CD4-positive, alpha-beta T cell treated with Interleukin-6 at 100 ng/mL for 8 hours (primary cell): ENCODE results near the gene XYLT2.
A peak's percentile ranks its signal among the peaks of the same experiment; 100 is the strongest.

Source experiments
- DNase-seq: peaks from one replicate; pipeline ENCODE4 v3.0.0-alpha.2; 2020; ENCODE audit warnings: mixed read lengths, low spot score

The XYLT2 gene

DNA sequence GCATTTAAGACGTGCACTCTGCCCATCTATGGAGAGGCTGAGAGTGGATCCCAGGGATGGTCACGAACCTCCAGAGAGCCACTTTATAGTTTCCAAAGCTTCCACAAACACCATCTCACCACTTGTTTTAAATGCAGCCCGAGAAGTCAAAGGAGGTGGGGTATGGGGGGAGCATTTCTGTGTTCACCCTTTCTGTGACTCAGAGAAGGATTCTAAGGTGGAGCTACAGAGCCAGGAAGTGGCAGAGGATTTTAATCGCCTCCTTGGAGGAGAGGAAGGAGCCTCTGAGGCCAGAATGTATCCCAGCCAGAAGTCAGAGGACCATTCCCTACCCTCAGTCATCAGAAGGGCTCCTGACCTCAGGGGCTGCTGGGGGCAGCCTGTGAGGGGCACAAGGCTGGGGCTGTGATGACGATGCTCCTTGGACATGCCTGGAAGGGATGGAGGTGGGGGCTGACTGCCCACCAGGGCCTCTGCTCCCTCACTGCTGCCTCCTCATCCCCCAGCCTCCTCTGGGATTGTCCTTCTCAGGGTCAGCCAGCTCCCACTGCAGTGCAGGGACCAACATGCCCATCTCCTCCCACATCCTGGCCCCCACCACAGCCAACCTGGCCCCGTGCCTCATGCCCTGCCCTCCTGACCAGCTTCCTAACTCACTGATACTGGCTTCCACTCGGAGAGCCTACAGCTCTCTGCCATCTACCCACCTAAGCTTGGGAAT, 2.8 kb downstream of the XYLT2 start:
- DNase-seq: no peak

DNA sequence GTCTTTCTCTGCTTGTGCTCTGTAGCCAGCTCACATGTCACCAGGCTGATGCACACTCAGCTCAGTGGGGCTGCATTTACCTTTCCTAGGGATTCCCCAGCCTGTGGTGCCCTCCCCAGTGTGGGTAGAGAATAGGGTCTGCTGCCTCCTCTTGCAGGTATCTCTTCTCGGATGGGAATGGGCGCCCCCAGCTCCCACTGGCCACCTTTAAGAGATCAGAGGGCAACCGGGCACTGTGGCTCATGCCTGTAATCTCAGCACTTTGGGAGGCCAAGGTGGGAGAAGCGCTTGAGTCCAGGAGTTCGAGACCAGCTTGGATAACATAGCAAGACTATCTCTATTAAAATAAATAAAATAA, 3.3 kb downstream of the XYLT2 start:
- DNase-seq: no peak

DNA sequence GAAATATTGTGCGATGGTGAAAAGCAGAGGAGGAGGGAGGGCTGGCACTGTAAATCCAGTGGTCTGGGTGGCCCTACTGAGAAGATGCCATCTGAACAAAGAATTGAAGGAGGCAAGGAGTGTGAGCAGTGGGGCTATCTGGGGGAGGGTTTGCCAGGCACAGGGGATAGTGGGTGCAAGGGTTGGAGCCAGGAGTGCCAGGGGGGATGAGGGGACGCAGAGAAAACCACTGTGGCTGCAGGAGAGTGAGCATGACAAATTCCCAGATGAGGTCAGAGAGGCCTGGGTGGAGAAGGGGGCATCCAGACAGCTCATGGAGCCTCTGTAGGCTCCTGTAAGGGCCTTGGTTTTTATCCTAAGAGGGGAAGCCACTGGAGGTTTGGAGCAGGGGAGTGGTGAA, 4.8 kb downstream of the XYLT2 start:
- no peak for DNase-seq

DNA sequence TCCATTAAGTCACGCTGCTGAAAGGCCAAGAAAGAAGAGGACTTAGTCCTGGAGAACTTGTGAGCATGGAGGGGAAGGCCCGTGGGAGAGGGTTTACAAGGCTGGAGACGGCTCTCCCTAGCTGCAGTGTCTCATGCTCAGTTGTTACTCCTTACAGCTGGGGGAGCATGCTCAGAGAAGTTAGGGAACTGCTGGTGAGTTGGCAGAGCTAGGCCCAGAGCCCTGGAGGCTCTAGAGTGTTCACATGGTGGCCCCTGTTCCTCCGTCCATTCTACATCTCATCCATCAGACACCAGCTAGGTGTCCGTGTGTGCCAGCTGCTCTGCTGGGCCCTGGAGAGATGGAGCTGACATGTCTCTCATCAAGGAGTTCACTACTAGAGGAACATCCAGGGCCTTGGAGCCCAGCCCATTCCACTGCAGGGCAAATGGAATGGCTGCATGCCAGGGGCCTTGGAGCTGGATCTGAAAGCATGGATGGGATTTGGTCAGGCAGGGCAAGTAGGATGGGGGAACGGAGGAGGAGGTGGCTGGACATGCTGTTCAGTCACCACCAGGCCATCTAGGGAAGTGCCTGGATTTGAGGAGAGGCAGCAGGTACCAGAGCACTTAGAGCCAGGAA, 6.3 kb downstream of the XYLT2 start:
- no peak for DNase-seq

DNA sequence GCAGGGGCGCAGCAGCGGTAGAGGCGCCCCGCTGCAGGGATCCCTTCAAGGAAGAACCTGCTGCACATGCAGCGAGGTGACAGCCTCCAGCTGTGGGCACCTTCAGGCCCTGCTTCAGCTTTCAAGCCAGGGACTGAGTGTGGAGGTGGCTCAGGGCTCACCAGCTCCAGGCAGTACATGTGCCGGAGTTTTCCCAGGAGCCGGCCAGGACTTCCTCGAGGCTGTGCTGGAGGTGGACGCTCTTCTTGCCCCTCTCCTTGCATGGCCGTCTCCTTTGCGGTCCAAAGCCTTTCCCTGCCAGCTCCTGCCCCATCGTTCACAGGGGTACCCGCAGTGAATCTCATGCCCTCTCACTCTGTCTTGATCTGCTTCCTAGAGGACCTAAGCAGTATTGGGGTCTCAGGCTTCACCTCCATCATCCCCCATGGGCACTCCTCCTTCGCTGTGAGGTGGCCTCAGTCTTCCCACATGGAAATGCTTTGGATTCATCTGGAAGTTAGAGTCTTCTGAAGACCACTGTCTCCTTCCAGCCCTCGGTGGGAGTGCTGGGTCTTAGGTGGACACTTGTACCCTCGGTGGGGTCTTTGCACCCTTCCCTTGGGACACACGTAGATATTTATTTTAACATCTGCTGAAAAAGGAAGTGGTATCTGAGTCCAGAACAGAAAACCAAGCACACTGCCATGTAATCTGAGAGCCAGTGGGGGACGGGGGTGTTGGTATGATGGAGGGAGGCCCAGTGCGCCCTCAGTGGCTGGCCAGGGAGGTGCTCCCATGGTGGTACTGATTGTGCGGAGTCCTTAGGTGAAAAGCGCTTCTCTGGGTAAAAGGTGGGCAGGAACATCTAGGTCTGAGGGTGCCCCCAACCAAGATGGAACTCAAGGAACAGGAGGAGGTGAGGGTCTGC, 7.0 kb downstream of the XYLT2 start:
- no peak for DNase-seq

DNA sequence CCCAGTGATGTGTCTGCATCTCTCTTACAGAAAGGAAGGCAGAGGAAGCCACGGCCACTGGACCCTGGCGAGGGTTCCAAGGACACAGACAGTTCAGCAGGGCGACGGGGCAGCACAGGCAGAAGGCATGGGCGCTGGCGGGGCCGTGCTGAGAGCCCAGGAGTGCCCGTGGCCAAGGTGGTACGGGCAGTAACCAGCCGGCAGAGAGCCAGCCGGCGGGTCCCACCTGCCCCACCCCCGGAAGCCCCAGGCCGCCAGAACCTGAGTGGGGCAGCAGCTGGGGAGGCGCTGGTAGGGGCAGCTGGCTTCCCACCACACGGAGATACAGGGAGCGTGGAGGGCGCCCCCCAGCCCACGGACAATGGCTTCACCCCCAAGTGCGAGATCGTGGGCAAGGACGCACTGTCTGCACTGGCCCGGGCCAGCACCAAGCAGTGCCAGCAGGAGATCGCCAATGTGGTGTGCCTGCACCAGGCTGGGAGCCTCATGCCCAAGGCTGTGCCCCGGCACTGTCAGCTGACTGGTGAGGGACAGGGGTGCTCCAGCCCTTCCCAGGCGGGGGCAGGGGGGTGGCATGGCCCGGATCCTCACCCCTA, 7.8 kb downstream of the XYLT2 start:
- DNase-seq: no peak

DNA sequence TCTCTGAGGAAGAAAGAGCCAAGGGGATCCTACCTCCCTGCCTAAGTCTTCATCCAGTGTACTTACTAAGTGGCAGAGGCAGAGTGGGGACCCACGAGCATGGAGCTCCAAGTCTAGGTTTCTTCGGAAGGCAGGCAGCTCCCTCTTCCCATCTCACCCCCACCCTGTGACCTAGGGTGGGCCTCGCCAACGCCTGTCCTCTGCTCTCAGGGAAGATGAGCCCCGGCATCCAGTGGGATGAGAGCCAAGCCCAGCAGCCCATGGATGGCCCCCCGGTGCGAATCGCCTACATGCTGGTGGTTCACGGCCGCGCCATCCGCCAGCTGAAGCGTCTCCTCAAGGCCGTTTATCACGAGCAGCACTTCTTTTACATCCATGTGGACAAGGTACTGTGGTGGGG, 8.3 kb downstream of the XYLT2 start:
- DNase-seq: no peak

DNA sequence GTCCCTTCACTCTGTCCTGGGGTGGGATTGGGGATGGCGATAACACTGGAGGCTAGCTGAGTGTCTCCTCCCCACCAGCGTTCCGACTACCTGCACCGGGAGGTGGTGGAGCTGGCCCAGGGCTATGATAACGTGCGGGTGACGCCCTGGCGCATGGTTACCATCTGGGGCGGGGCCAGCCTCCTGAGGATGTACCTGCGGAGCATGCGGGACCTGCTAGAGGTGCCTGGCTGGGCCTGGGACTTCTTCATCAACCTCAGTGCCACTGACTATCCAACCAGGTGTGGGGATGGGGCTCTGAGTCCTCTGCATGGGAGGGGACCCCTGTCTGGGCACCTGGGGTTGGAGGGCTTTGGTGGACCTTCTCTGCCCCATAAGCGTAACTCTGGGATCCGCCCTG, 8.8 kb downstream of the XYLT2 start:
- DNase-seq: no peak

DNA sequence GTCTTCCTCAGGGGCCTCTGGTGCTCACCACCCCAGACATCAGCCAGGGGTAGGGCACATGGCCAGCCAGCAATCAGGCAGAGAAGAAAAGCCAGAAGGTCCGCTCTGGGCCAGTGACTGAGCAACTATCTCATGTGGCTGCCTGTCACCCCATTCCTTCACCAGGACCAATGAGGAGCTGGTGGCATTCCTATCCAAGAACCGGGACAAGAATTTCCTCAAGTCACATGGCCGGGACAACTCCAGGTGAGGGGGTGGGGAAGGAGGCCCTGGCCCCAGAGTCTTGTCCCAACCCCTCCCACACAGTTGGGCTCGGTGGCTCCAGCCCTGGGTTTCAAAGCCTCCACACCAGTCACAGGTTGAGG, 9.4 kb downstream of the XYLT2 start:
- DNase-seq: no peak

DNA sequence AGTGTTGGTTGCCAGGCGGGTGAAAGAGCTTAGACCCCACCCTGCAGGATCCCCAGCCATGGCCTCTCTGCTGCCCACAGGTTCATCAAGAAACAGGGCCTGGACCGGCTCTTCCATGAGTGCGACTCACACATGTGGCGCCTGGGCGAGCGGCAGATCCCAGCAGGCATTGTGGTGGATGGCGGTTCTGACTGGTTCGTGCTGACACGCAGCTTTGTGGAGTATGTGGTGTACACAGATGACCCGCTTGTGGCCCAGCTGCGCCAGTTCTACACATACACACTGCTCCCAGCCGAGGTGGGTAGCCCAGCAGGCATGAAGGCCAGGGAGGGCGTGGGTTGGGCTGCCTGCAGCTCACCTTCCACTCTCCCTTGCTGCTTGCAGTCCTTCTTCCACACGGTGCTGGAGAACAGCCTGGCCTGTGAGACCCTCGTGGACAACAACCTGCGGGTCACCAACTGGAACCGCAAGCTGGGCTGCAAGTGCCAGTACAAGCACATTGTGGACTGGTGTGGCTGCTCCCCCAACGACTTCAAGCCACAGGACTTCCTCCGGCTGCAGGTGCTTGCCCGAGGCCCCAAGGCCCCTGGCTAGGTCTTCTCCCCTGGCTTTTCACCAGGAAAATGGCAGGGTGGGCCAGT, 9.9 kb downstream of the XYLT2 start:
- DNase-seq: no peak

DNA sequence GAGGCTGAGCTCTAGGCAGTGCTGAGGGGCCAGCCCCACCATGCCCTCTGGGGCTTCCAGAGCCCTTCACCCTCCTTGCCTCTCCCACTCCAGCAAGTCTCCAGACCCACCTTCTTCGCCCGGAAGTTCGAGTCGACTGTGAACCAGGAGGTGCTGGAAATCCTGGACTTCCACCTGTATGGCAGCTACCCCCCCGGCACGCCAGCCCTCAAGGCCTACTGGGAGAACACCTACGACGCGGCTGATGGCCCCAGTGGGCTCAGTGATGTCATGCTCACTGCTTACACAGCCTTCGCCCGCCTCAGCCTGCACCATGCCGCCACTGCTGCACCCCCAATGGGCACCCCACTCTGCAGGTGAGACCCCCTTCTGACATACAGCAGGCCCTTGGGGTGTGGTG, 10.5 kb downstream of the XYLT2 start:
- DNase-seq: no peak

DNA sequence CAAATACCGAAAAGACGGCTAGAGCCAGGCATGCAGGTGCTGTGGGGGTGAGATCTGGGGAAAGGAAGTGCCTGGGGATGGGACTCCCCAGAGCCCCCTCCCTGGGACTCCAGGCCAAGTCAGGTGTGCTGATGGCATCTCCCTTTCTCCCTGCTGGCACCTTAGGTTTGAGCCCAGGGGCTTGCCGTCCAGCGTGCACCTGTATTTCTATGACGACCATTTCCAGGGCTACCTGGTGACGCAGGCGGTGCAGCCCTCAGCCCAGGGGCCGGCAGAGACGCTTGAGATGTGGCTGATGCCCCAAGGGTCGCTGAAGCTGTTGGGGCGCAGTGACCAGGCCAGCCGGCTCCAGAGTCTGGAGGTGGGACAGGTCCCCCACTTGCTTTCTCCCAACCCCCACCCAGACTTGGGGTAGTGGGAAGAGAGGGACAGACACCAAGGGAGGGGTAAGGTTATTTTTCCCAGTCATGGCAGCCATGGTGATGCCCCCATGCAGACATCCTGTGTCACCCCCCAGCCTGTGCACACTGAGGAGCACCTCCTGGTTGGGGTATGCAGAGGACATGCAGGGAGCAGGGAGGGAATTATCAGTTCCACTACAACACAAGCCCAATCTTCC, 11.1 kb downstream of the XYLT2 start:
- DNase-seq: no peak

DNA sequence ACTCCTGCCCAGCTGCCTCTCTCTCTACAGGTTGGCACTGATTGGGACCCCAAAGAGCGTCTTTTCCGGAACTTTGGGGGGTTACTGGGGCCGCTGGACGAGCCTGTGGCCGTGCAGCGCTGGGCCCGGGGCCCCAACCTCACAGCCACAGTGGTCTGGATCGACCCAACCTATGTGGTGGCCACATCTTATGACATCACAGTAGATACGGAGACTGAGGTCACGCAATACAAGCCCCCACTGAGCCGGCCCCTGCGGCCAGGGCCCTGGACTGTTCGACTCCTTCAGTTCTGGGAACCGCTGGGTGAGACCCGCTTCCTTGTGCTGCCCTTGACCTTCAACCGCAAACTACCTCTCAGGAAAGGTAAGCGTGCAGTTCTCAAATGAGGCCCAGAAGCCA, 12.3 kb downstream of the XYLT2 start:
- no peak for DNase-seq

DNA sequence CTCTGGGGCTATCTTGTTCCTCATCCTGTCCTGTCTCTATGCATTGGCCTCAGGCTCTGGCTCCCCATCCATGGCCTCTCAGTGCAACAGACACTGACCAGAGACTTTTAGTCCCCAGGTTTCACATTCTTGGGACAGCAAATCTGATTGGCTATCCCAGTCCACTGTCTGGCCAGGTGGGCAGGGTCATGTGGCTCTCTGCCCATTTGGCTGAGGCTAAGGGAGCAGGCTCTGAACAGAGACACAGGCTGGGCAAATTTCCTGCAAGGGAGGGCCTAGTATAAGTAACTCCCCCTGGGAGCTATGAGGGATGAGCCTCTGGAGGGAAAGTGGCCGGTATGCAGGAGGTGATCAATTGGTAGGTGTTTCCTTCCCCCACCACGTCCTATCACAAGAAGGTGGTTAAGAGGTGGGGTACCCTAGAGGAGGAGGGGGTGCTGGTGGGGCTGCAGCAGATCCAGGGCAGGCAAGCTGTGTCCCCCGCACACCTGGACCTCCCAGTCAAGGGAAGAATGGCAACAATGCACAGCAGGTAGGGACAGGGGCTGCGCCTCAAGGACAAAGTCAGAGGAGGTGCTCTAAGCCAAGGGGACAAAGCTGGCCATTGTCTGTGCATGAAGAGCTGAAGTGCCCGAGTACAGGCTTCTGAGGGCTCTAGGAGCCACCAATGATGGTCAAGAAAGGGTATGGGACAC, 13.2 kb downstream of the XYLT2 start:
- no peak for DNase-seq

DNA sequence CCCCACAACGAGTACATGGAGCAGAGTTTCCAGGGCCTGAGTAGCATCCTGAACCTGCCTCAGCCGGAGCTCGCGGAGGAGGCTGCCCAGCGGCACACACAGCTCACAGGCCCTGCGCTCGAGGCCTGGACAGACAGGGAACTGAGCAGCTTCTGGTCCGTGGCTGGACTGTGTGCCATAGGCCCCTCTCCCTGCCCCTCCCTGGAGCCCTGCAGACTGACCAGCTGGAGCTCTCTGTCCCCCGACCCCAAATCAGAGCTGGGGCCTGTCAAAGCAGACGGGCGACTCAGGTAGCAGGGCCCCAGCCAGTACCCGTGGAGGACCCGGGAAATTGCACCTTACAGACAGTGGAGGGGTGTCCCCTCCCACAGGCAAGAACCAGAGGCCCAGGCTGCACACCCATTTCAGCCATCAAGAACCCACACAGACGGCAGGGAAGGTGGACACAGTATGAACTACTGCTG, 14.1 kb downstream of the XYLT2 start:
- DNase-seq: no peak

DNA sequence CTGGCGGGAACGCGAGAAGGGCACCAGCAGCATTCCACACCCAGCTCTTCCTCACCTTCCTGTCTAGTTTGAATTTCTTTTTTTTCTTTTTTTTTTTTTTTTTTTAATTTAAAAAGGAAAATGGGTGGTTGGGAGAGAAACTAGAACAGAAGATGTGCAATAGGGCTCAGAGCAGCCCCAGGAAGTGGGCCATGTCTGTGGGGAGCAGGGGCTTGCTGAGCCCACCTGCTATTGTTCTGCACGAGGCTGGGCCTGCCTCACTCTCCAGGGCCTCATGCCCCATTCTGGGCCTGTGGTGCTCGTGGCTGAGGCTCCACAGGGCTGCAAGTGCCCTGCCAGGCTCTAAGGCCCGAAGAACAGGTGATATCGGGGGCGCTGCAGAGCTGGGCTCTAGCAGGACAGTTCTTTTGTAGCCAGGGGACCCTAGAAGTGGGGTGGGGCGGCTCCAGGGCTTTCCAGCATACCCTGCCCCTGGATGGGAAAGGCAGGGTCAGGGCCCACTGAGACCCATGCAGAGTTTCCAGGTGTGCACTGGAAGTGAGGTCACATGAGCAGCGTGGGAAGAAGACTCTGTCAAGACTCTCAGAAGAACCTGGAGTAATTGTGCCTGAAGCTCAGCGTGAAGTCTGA, 14.7 kb downstream of the XYLT2 start:
- no peak for DNase-seq

DNA sequence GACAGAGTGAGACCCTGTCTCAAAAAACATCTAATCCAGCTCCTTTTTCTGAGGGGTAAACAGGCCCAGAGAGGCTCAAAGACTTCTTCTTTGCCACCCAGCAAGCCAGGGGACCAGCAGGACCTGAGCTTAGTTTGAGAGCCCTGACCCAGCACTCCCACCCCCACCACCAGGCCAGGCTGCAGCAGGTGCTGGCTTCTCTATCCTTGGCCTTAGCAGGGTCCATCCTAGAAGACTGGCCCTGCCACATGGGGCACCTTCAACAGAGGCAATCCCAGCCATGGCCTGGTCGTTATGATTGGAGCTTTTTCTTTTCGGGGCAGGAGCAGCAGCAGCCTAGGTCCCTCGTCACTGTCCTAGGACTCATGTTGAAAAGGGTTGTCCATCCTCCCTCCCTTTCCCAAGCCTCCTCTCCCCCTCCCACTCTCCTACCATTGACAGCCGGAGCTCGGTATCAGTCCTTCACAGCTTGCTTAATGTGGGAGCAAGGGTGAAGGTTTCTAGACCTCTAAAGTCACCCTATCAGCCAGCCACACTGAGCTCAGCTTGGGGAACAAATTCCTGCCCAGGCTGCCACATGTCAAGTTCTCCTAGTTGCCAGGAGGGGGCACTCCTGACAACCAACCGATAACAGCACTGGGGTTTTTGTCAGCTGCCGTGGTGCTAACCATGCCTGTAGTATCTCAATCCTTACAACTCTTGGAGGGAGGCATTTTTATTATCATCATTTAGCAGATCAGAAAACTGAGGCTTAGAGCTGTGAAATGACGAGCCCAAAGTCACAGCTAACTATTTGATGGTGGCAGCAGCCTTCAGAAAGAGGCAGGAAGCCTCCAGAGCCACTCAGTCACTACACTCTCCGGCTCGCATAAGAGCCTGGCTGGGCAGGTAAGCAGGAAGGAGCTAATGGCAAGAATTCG, 15.9 kb downstream of the XYLT2 start:
- DNase-seq: peak; percentile 62

DNA sequence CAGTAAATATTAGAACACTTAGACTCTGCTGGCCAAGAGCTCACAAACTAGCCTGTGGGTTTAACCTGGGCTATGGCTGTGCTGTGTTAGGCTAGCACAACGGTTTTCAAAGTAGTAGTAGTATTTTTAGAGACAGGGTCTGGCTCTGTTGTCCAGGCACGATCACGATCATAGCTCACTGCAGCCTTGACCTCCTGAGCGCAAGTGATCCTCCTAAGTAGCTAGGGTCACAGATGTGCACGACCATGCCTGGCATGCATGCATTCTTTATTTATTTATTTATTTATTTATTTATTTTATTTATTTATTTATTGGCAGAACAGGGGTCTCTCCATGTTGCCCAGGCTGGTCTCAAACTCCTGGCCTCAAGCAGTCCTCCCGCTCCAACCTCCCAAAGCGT, 16.7 kb downstream of the XYLT2 start:
- no peak for DNase-seq

DNA sequence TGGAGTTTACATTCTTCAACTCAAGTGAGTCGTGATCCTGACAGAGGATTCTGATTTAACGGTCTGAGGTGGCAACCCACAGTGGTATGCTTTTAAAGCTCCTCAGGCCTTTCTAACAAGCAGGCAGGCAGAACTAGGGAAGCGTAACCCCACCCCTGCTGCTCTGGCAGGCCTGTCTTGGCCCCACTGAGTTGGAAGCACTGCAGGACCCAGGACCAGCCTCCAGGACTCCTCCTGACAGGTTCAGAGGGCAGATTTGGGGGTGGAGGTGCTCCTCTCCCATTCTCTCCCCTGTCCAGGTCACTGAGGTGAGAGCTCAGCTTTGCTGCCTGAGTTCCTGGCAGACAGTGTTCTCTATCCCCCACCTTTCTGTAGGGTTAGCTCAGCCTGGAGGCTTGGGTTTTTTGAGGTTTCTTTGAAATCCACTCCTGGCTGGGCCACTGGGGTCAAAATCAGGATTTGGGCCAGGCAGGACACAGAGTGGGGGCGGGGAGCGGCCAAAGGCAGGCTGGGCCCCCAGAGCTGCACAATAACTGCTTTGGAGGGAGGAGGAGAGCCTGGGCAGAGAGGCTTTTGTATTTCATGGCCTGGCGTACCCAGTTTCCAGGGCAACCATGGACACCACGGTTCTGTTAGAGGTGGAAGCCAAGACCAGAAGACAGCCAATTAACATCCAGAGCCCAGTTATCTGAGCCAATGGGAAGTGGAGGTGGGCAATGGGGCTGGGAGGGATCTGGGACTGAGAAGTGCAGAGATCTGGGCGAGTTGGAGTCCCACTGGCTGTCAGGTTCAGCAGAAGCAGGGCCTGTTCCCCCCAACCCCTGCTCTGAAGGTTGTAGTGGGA, 17.5 kb downstream of the XYLT2 start:
- no peak for DNase-seq
